Right forelimb (tissue), 1 donor: ENCODE data around the gene GMNC.

Experiments used
- DNase-seq: peaks from one replicate; pipeline ENCODE4 v3.0.0-alpha.2; 2018

Gene GMNC

GRCh38 chr3:190847436-190847835 lies 15.1 kb downstream of the GMNC start:
- no peak for DNase-seq

GRCh38 chr3:190840146-190840545 lies 22.3 kb downstream of the GMNC start:
- DNase-seq: no peak

- no peak for DNase-seq
Measured at GRCh38 chr3:190831225-190831624, 31.3 kb downstream of the GMNC start.

- DNase-seq: no peak
Measured at GRCh38 chr3:190830031-190830430, 32.5 kb downstream of the GMNC start.

- no peak for DNase-seq
Measured at GRCh38 chr3:190826018-190826417, 36.5 kb downstream of the GMNC start.

GRCh38 chr3:190825386-190826016 lies 37.0 kb downstream of the GMNC start:
- no peak for DNase-seq

- no peak for DNase-seq
Measured at GRCh38 chr3:190811775-190812480, 50.6 kb downstream of the GMNC start.

- no peak for DNase-seq
Measured at GRCh38 chr3:190810957-190811356, 51.5 kb downstream of the GMNC start.

GRCh38 chr3:190809351-190809750 lies 53.1 kb downstream of the GMNC start:
- no peak for DNase-seq

- DNase-seq: no peak
Measured at GRCh38 chr3:190807719-190808375, 54.6 kb downstream of the GMNC start.
